GM19035 (cell line): Measurements from ENCODE around the gene CYBA.
"Not testable (repeated sequence)": the region's sequence is repeated elsewhere in the genome, so short reads cannot be mapped to it uniquely, and the experiment has no call there.

Source experiments
- ATAC-seq: cut with Tn5 transposase; IDR thresholded peaks from one replicate; pipeline ENCODE4 v1.9.1; 2021; ENCODE audit not compliant: unreplicated experiment

Gene CYBA

DNA sequence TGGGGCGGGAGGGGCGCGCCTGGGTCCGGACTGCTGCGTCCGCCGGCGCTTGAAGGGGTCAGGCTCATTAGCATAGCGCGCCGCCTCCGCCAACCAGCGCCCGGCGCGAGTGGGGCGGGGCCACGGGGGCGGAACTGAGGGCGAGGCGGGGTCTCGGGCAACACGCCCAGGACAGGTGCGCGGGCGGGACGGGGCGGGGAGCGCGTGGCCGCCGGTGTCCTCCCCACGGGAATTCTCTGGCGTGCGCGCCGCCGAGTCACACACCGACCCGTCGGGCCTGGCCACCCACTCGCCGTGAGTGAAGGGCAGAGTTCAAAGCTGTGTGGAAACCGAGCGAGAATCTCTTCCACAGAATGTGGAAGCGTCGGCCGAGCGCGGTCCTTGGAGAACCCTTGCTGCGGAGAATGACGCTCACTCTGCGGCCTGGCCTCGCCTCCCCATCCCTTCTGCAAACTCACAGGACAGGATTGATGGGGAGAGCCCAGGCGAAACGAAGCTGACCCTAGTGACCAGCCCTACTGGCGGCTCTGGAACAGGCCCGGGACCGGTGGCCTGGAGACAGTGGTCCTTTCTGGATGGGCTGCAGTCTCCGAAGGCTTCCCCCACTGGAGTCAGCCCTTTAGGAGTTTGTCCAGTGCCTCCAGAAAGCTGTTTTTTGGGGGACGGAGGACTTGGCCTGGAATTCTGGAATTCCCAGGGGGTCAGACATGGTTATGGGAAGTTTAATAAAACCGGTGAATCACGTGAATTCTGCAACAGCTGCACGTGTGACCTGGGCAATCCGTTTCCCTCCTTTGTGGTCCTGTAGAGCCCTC, 35.8 kb upstream of the CYBA start, which contains the start of gene SNAI3:
SNAI3 (minus strand) TSS at position 69 of the 815 bp plus-strand sequence. CDS start 101 bp downstream, outside the sequence.
- ATAC-seq = peak; percentile 57

DNA sequence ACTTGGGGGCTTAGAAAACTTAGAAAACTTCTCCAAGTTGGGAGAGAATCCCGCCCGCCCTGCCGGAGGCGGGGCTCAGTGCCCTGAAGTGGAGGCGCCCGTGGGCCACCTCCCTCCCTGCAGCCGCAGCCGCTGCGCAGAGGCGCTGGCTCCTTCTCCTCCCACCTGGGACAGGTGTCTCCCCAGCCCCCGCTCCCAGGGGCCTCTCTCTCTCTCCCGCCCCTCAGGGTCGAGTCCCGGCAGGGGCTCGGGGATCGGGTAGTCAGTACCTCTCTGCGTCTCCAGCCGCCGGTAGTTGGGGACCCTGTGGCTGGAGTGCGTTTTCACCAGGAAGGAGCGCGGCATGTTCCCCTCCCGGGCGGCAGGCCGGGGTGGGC, 35.2 kb upstream of the CYBA start:
- ATAC-seq = peak; percentile 6

DNA sequence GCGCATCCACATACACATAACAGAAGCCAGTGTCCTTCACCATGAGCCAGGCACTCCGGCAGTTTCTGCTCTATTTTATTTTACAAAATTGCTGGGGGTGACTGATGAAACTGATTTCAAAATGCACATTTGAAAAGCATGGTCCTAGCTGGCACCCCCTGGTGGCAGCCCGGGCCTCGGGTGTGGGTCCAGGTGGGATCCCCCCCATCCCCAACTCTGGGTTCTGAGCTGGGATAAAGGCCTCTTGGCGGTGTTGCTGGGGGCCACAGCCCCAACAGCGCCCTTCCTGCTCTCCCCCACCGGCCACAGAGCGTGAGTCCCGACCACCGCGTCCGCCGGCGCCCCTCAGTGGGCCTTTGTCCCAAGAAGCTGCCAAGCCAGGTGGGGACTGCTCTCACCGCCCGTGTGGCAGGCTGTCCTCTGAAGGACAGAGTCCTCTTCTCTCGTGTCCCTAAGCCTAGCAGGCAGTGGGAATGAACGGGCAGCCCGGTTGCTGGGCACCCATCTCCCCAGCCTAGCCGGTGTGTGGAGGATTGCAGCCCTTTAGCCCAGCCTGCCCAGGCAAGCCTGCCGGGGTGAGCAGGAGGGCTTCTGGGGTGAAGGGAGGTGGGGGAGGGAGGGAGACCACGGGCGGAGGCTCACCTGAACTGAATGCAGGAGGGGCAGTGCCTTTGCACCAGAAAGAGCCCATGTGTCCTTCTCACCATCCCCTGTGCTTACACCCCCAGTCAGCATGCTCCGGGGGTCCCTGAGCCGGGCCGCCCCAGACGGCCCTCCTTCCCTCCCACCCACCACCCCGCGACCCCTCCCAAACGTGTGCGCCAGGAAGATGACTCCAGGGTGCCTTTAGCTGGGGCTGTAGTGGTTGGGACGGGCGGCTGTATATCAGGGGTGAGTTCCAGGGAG, 34.6 kb upstream of the CYBA start:
- no peak for ATAC-seq

DNA sequence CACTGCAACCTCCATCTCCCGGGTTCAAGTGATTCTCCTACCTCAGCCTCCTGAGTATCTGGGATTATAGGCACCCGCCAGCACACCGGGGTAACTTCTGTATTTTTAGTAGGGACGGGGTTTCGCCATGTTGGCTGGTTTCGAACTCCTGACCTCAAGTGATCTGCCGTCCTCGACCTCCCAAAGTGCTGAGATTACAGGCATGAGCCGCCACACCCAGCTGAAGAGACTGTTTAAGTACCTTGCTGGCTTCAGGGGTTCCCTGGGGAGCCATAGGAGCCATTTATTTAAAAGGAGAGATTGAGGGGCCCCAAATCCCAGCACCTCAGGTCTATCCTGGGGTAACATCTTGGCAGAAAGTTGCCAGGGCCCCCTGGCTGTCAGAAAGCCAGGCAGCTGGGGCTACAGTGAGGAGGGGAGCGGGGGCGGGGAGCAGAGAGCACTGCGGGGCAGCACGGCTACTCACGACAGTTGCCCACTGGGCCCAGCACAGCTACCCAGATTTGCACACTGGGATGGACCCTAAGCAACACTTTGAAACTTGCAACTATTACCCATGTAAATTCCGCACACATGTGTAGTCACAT, 33.8 kb upstream of the CYBA start:
- ATAC-seq = no peak

DNA sequence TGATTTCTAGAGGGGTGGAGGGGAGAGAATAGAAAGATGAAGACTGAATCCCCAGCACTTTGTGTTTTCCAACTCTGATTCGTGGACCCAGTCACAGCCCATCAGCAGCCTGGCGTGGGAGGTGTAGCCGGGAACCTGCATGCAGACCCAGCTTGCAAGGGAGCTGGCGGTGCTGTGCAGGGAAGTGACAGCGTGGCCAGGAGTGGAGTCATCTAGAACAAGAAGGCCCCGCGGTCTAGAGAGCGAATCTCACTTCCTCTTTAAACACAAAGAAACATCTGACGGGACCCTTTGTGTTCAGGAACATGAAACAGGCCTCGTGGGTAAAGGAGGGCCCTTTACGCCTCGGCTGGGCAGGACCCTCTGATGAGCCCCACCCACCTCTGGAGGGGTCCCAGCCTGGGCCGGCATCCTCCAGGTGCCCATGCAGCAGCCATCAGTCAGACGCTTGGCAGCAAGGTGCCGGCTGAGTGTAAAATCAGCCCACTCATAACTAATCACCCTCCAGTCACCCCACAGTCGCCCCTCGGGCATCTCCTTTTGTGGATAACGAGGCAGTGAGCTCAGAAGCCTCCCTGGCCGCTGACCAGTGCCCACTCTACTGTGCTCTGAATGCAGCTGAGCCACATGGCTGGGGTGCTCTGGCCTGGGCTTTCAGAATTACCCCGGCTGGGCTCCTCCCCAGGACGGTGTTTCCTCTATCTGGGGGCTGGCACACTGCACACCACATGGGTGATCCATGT, 31.0 kb upstream of the CYBA start:
- peak; percentile 76 for ATAC-seq

DNA sequence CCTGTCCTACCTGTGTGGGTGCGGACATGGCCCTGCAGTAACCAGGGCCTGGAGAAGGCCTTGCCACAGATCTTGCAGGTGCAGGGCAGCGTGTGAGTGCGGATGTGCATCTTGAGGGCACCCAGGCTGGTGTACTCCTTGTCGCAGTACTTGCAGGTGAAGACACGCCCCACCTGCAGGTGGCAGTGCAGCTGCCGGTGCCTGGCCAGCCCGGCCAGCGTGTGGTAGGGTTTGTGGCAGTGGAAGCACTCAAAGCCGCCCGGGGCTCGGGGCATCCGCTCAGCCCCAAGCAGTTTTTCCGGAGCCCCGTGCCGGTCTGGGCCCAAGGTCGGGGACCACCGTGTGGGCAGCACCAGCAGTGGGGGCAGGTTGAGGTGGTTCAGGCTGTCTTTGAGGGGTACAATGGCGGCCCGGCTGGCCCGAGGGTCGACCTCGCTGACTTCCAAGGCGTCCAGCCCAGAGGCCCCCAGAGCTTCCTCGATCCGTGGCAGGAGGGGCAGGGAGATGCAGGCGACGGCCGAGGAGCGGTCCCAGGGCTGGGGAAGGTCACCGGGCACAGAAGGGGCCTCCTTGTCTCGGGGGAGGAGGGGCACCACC, 30.3 kb upstream of the CYBA start:
- ATAC-seq = no peak

DNA sequence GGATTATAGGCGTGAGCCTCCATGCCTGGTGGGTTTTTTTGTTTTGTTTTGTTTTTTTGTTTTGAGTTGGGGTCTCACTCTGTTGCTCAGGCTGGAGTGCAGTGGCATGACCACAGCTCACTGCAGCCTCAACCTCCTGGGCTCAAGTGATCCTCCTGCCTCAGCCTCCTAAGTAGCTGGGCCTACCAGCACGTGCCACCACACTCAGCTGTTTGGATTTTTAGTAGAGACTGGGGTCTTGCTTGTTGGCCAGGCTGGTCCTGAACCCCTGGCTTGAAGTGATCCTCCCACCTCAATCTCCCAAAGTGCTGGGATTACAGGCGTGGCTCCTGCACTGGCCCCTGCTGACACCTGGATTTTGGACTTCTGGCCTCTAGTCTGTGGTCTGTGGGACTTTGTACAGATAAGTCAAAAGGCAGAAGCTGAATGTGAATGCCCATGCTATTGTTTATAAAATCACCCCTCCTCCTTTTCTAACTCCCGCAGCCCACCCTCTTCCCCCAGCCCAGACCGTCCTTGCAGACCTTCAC, 29.8 kb upstream of the CYBA start:
- no peak for ATAC-seq

DNA sequence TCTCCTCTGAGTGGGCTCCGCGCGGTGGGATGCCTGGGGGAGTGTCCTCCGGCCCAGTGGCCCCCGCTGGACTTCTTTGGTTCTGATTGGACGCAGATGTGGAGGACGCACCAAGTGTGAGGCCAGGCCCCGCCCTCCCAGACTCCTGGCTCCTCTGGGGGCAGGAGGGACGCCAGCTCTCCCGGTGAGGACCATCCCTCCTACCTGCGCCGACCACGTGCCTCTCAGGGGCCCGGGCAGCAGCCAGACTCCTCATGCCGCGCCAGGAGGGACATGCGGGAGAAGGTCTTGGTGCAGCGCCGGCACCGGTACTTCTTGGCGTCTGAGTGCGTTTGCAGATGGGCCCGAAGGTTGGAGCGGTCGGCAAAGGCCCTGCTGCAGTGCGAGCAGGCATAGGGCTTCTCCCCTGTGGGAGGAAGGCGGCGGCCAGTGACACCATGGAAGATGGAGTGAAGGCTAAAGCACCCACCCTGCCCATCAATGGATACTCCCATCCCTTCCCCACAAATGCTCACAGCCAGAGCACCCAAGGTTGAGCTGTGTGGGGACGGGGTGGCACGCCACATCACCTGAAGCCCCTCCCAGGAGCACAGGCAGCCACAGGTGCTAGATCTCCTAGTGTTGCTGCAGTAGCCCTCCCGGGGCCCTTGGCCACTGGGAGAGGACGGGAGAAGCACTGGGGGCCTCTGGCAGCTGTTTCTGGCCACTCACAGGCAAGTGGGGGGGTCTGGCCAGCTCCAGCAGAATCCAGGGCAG, 27.5 kb upstream of the CYBA start:
- ATAC-seq = no peak

DNA sequence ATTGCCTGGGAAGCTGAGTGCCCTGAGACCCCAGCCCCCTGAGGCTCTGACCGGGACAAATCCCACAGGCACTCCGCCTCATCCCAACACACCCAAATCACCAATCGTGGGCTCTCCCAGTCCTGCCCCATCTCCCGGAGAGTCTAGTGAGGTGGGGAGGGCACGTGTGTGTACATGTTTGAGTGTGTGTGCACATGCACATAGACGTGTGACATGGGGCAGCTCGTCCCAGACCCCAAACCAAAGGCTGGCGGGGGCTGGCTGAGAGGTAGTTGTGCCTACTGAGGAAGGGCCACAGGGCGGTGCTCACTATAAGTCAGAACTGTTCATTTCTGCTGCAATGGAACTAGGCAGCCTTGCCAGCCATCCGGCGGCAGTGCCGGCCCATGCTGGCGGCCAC, 26.9 kb upstream of the CYBA start:
- no peak for ATAC-seq

DNA sequence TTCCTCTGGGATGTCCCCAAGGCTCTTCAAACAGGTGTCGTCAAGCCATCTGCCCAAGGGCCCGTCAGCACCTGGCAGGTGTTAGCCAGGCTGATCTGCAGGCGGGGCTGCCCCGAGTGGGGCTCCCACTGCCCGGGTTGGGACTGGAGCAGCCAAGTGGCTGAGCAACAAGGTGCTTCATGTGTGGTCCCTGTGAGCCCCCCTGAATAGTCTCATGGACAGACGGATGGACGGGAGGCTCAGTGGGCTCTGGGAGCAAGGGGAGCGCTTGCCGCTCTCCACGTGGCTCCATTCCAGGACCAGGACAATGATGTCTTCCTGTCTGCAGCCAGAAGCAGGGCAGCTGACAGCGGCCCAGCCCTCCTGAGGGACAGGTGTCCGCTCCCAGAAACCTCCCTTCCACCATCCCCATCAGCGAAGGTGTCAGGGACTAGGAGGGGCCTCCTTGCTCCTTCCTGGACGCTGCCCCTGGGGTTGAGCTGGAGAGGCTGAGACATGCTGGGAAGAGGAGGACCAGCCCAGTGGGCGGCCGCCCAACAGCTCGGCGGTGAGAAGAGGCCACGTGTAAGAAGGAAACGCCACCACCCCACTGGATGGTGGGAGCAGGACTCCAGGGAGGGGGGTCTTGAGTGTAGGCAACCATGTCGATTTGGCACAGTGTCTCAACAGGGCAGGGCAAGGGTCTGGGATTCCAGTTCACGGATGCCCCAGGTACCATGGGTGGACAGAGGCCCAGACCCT, 25.8 kb upstream of the CYBA start:
- ATAC-seq = no peak

DNA sequence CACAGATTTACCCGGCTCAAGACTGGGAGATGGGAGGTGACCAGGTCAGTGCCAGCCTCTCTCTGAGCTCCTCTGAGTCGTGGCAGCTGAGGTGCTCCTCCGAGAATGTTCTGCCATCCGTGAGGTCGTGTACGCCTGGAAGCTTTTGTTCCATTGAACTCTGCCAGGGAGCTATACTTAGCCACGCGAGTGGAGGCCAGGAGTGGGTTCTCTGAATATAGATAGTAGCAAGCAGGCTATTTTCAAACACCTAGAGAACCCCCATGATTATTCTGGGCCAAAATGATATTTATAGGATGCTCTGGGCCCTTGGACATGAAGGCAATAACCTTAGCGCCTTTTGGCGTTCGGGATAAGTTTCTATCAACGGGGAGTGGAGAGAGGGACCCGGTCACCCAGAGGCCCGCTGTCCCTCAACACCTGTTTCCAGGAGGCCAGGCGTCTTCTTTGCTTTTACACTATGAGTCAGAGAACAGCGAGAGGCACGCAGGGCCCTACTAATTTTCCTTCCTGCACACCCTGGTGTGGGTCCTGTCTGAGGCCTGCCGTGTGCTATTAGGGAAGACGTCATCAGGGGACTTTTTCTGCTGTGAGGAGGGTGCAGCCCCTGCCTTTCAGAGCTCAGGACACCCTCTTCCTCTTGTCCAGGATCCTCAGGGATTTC, 23.0 kb upstream of the CYBA start:
- no peak for ATAC-seq

DNA sequence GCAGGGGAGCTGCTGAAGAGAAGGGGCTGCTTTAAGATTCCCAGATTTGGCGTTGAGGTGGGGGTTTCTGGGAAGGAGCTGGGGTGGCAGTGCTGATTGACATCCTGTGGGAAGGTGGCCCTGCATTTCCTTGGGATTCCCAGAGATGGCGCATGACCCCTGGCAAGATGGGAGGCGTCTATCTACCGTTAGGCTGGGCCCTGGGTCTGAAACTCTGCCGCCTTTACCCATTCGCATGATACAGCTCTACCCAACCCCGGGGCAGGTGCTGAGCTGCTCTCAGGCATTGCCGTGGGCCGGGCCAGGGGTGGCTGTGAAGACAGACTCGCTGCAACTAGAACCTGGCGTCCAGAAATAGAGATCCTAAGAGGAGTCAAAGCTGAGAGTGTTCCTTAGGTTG, 21.9 kb upstream of the CYBA start:
- no peak for ATAC-seq

DNA sequence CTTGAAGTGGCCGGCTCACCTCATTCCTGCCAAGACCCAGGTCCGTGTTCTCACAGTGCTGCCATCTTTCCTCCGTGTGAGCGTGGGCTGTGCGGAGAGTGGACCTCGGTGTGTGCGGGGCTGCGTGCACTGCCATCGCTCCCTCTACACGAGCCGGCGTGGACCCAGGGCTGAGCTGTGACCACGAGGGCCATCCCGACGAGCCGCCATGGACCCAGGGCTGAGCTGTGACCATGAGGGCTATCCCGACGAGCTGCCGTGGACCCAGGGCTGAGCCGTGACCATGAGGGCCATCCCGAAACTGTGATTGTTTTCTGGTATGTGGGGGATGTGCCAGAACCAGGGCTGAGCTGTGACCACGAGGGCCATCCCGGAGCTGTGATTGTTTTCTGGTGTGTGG, 21.0 kb upstream of the CYBA start:
- ATAC-seq = no peak

DNA sequence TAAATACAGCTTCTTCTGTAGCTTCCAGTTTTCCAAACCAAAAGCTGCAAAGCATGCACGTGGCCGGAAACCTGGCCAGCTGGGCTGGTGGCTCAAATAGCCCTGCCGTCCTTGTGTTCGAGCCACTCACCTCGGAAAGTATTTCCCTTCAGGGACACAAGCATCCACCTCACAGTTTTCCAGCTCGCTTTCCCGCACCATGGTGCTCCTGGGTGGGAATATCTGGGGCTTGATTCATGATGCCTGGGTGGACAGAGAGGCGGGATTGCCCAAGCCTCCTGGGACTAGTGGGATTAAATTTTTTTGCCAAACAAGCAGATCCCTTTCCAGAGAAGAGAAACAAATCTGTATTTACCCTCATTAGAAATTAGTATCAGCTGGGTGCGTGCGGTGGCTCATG, 19.1 kb upstream of the CYBA start:
- no peak for ATAC-seq

DNA sequence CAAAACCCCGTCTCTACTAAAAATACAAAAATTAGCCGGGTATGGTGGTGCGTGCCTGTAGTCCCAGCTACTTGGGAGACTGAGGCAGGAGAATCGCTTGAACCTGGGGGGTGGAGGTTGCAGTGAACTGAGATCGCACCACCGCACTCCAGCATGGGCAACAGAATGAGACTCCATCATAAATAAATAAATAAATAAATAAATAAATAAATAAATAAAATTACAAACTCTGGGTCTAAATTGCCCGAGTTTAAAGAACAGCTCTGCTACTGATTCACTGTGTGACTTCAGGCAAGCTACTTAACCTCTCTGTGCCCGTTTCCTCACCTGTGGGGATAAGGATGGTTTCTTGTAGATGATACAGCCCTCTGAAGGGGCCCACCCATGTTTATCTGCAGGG, 18.6 kb upstream of the CYBA start:
- not testable (repeated sequence) for ATAC-seq

DNA sequence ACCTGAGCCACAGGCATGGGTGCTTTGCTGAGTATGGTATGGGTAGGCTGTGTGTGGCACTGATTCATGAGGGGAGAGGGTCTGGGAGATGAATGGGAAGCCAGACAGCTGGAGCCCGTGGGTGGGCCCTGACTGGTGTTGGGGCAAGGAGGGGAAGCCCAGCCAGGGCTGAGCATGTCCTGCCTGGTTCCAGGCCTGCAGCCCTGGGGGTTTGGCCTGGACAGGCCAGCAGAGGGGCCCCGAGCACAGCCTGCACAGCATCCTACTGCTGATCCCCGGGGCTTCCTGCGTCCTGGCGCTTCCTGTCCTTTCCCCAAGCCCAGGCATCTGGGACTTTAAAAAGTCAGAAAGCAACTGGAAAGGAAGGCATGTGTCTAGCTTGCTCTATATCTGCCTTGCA, 16.6 kb upstream of the CYBA start:
- no peak for ATAC-seq

DNA sequence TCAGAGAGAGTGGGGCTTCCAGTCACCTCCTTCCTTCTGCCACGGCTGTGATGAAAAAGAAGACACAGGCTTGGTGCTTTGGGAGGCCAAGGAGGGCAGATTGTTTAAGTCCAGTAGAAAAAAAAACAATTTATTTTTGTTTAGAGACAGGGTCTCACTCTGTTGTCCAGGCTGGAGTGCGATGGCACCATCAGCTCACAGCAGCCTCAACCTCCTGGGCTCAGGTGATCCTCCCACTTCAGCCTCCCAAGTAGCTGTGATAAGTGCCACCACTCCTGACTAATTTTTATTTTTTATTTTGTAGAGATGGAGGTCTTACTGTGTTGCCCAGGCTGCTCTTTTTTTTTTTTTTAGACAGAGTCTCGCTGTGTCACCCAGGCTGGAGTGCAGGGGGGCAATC, 14.7 kb upstream of the CYBA start:
- ATAC-seq = no peak

DNA sequence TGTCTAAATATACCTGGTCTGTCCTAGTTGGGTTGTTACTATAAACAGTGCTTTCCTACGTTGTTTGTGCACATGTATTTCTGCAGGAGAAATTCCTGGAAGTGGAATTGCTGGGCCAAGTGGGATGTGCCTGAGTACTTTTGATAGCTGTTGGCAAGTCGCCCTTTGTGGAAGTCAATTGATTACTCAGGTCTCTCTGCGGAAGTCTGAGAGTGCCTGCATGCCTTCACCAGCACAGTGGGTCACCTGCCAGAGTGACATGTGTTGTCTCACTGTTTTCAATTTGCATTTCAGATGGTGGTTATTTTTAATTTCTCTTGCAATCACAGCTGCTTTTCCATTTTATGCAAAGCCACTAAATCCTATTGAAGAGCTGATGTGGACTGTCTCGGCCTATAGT, 14.3 kb upstream of the CYBA start:
- no peak for ATAC-seq
